HepG2 (cell line): ENCODE data around the gene ACSL4. TPM values are rescaled to one million over a fixed set of nuclear protein-coding genes. Genes with fewer than 3 reads are reported as not detected.

Experiments
- BRCA1 ChIP-seq: sonication (generic); formaldehyde crosslinking; IDR thresholded peaks from 2 replicates; pipeline ENCODE4 v1.4.0; 2020; ENCODE audit warnings: missing genetic modification reagents
- FOXK1 ChIP-seq: sonication (generic); formaldehyde crosslinking; IDR thresholded peaks from 2 replicates; pipeline ENCODE4 v1.4.0; 2020; ENCODE audit warnings: low read depth, missing genetic modification reagents, borderline replicate concordance
- GATAD2A ChIP-seq: IDR thresholded peaks from 2 replicates; pipeline ENCODE4 v1.6.1; 2016
- GFI1 ChIP-seq: sonication (generic); formaldehyde crosslinking; IDR thresholded peaks from 2 replicates; pipeline ENCODE4 v1.5.0; 2020; ENCODE audit warnings: missing genetic modification reagents, mild to moderate bottlenecking, borderline replicate concordance
- HNF4G ChIP-seq, 2 experiments: sonication (generic) in 1 of 2; formaldehyde crosslinking in 1 of 2; IDR thresholded peaks; 2 replicates each; pipeline versions ENCODE4 v1.4.0 to v1.6.1; 2011 to 2020; ENCODE audit warnings: borderline replicate concordance in 2 of 2, low read depth in 2 of 2, mild to moderate bottlenecking in 2 of 2, low read length in 1 of 2, missing genetic modification reagents in 1 of 2, moderate library complexity in 1 of 2
- KAT8 ChIP-seq: IDR thresholded peaks from 2 replicates; pipeline ENCODE4 v1.6.1; 2016; ENCODE audit warnings: missing genetic modification reagents, missing compliant biosample characterization
- KDM6A ChIP-seq: IDR thresholded peaks from 2 replicates; pipeline ENCODE4 v1.6.1; 2016; ENCODE audit warnings: low read depth
- NCOA2 ChIP-seq: sonication (generic); formaldehyde crosslinking; IDR thresholded peaks from 2 replicates; pipeline ENCODE4 v1.8.0; 2022; ENCODE audit warnings: inconsistent platforms
- ZNF282 ChIP-seq: fragments of 450-650 bp; IDR thresholded peaks from 2 replicates; pipeline ENCODE4 v1.6.1; 2018; ENCODE audit not compliant: partially characterized antibody
- ZNF549 ChIP-seq: sonication (generic); formaldehyde crosslinking; IDR thresholded peaks from 2 replicates; pipeline ENCODE4 v1.5.0; 2020; ENCODE audit warnings: missing genetic modification reagents
- ZNF589 ChIP-seq: sonication (generic); formaldehyde crosslinking; conservative IDR thresholded peaks from 2 replicates; pipeline ENCODE4 v1.8.0; 2022; ENCODE audit warnings: mild to moderate bottlenecking, moderate library complexity, missing genetic modification reagents
- polyA plus RNA-seq, 8 experiments: library from polyadenylated mRNA; depleted of rRNA in 3 of 8; stranded (reverse) in 7 of 8; unstranded in 1 of 8; fragments of >200 nt; fragmentation: Illumina TruSeq in 4 of 8; extraction: Trizol in 4 of 8; gene quantifications; 2 replicates each; pipeline versions ENCODE4 v1.2.1 to v1.2.3, GENCODE V29; 2011 to 2016; ENCODE audit warnings: low read depth in 4 of 8, missing spikeins in 1 of 8, mixed read lengths in 1 of 8; ENCODE audit not compliant: insufficient read depth in 1 of 8
- total RNA-seq, 5 experiments: library from RNA; depleted of rRNA; stranded (reverse); fragments of >200 nt; fragmentation: Illumina TruSeq; extraction: Trizol; gene quantifications; 2 replicates each; pipeline ENCODE4 v1.2.3, GENCODE V29; 2016; ENCODE audit warnings: low read depth in 1 of 5
- TF ChIP-seq, protein P1 (sequence below): sonication (generic); formaldehyde crosslinking; IDR thresholded peaks from 2 replicates; pipeline ENCODE4 v1.4.0; 2020; ENCODE audit warnings: mild to moderate bottlenecking, missing genetic modification reagents, borderline replicate concordance
- TF ChIP-seq, protein P2 (sequence below): sonication (generic); formaldehyde crosslinking; IDR thresholded peaks from 2 replicates; pipeline ENCODE4 v1.9.0; 2022; ENCODE audit warnings: missing genetic modification reagents, mild to moderate bottlenecking, borderline replicate concordance
- TF ChIP-seq, protein P3 (sequence below): sonication (generic); formaldehyde crosslinking; IDR thresholded peaks from 2 replicates; pipeline ENCODE4 v1.4.0; 2020; ENCODE audit warnings: missing genetic modification reagents
- TF ChIP-seq, protein P4 (sequence below): sonication (generic); formaldehyde crosslinking; IDR thresholded peaks from 2 replicates; pipeline ENCODE4 v1.8.0; 2022; ENCODE audit warnings: mild to moderate bottlenecking, missing genetic modification reagents

ACSL4 gene
- total and polyA plus RNA-seq, 2 of the 13 experiments (the other 11 are each of a cell fraction or from before 2014, with no cell fraction given): 207 to 316 TPM

DNA sequence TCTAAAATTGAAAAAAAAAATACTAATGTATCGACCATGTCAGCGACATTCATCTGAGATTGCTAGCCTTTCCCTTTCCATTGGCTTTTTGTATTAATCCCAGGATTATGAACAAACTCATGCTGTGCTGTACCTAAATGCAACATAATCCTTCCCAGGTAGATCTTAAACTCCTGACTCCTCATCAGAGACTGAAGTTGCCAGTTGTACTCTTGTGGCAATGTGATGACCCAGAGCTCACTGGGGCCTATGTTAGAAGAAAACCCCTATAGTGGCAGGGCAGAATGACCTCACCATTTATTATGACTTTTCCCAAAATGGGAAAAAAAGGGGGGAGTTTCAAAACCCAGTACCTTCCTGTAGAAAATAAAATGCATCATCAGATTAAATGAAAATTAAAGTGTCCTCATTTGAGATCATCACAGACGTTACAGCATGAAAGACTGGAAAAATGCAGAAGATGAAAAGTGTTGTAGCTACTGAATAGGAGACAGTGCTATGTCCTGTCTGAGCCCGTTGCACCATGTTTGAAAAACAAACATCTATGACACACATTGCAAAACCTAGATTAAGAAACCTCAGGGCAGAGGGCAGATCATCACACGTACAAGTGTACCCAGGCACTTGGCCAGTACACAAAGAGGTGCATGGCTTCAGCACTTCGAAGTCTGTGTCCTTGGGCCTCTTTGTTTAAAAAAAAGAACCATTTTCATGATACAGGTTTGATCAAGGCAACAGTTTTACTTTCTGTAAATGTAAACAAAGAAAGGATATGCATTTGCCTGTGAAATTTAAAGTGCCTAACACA lies 6.8 kb upstream of the ACSL4 start (continued):
- TF ChIP-seq, protein P1, sequence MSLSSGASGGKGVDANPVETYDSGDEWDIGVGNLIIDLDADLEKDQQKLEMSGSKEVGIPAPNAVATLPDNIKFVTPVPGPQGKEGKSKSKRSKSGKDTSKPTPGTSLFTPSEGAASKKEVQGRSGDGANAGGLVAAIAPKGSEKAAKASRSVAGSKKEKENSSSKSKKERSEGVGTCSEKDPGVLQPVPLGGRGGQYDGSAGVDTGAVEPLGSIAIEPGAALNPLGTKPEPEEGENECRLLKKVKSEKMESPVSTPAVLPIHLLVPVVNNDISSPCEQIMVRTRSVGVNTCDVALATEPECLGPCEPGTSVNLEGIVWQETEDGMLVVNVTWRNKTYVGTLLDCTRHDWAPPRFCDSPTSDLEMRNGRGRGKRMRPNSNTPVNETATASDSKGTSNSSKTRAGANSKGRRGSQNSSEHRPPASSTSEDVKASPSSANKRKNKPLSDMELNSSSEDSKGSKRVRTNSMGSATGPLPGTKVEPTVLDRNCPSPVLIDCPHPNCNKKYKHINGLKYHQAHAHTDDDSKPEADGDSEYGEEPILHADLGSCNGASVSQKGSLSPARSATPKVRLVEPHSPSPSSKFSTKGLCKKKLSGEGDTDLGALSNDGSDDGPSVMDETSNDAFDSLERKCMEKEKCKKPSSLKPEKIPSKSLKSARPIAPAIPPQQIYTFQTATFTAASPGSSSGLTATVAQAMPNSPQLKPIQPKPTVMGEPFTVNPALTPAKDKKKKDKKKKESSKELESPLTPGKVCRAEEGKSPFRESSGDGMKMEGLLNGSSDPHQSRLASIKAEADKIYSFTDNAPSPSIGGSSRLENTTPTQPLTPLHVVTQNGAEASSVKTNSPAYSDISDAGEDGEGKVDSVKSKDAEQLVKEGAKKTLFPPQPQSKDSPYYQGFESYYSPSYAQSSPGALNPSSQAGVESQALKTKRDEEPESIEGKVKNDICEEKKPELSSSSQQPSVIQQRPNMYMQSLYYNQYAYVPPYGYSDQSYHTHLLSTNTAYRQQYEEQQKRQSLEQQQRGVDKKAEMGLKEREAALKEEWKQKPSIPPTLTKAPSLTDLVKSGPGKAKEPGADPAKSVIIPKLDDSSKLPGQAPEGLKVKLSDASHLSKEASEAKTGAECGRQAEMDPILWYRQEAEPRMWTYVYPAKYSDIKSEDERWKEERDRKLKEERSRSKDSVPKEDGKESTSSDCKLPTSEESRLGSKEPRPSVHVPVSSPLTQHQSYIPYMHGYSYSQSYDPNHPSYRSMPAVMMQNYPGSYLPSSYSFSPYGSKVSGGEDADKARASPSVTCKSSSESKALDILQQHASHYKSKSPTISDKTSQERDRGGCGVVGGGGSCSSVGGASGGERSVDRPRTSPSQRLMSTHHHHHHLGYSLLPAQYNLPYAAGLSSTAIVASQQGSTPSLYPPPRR: peak; percentile 96
- TF ChIP-seq NCOA2 (CRISPR knock-in tag) (peak; percentile 99), KDM6A (CRISPR knock-in tag) (peak; percentile 78), ZNF282 (no peak), BRCA1 (CRISPR knock-in tag) (no peak), HNF4G (IDR thresholded peaks at IDR 0.05; ENCODE audit: borderline replicate concordance, low read depth, low read length) (peak; percentile 88), HNF4G (CRISPR knock-in tag; IDR thresholded peaks at IDR 0.05; ENCODE audit: borderline replicate concordance, low read depth) (peak; percentile 40; the same call in 1 of the 2 replicates), KAT8 (peak; percentile 54), ZNF549 (no peak), FOXK1 (CRISPR knock-in tag) (peak; percentile 94; the same call in 1 of the 2 replicates), GFI1 (CRISPR knock-in tag) (peak; percentile 74; the same call in 1 of the 2 replicates), ZNF589 (CRISPR knock-in tag) (0 out of 2 replicates have a peak, but pooled peaks have one; percentile 70), GATAD2A (peak; percentile 94)
- TF ChIP-seq, protein P2, sequence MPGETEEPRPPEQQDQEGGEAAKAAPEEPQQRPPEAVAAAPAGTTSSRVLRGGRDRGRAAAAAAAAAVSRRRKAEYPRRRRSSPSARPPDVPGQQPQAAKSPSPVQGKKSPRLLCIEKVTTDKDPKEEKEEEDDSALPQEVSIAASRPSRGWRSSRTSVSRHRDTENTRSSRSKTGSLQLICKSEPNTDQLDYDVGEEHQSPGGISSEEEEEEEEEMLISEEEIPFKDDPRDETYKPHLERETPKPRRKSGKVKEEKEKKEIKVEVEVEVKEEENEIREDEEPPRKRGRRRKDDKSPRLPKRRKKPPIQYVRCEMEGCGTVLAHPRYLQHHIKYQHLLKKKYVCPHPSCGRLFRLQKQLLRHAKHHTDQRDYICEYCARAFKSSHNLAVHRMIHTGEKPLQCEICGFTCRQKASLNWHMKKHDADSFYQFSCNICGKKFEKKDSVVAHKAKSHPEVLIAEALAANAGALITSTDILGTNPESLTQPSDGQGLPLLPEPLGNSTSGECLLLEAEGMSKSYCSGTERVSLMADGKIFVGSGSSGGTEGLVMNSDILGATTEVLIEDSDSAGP (CRISPR knock-in tag): no peak; the same call in 1 of the 2 replicates
- TF ChIP-seq, protein P3, sequence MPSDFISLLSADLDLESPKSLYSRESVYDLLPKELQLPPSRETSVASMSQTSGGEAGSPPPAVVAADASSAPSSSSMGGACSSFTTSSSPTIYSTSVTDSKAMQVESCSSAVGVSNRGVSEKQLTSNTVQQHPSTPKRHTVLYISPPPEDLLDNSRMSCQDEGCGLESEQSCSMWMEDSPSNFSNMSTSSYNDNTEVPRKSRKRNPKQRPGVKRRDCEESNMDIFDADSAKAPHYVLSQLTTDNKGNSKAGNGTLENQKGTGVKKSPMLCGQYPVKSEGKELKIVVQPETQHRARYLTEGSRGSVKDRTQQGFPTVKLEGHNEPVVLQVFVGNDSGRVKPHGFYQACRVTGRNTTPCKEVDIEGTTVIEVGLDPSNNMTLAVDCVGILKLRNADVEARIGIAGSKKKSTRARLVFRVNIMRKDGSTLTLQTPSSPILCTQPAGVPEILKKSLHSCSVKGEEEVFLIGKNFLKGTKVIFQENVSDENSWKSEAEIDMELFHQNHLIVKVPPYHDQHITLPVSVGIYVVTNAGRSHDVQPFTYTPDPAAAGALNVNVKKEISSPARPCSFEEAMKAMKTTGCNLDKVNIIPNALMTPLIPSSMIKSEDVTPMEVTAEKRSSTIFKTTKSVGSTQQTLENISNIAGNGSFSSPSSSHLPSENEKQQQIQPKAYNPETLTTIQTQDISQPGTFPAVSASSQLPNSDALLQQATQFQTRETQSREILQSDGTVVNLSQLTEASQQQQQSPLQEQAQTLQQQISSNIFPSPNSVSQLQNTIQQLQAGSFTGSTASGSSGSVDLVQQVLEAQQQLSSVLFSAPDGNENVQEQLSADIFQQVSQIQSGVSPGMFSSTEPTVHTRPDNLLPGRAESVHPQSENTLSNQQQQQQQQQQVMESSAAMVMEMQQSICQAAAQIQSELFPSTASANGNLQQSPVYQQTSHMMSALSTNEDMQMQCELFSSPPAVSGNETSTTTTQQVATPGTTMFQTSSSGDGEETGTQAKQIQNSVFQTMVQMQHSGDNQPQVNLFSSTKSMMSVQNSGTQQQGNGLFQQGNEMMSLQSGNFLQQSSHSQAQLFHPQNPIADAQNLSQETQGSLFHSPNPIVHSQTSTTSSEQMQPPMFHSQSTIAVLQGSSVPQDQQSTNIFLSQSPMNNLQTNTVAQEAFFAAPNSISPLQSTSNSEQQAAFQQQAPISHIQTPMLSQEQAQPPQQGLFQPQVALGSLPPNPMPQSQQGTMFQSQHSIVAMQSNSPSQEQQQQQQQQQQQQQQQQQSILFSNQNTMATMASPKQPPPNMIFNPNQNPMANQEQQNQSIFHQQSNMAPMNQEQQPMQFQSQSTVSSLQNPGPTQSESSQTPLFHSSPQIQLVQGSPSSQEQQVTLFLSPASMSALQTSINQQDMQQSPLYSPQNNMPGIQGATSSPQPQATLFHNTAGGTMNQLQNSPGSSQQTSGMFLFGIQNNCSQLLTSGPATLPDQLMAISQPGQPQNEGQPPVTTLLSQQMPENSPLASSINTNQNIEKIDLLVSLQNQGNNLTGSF: no peak
- TF ChIP-seq, protein P4, sequence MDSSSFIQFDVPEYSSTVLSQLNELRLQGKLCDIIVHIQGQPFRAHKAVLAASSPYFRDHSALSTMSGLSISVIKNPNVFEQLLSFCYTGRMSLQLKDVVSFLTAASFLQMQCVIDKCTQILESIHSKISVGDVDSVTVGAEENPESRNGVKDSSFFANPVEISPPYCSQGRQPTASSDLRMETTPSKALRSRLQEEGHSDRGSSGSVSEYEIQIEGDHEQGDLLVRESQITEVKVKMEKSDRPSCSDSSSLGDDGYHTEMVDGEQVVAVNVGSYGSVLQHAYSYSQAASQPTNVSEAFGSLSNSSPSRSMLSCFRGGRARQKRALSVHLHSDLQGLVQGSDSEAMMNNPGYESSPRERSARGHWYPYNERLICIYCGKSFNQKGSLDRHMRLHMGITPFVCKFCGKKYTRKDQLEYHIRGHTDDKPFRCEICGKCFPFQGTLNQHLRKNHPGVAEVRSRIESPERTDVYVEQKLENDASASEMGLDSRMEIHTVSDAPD: peak; percentile 57; the same call in 1 of the 2 replicates
